ENCODE data around the gene KCNC3. TPM values are rescaled to one million over a fixed set of nuclear protein-coding genes. Genes with fewer than 3 reads are reported as not detected.
A peak's percentile ranks its signal among the peaks of the same experiment; 100 is the strongest.

The KCNC3 gene
- total RNA-seq, 2 donors from 2014 or later, result 8.6 to 10.7 TPM

- no peak overlapping the region for H3K27ac Mint-ChIP-seq
- H3K36me3 ChIP-seq (ENCODE audit: control insufficient read depth, insufficient read depth, low read length), result no peaks in the 10 kb centered on the region
- no peaks in the 10 kb centered on the region for H3K27me3 Mint-ChIP-seq (ENCODE audit: insufficient read depth)
- H3K4me1 ChIP-seq (ENCODE audit: control insufficient read depth, insufficient read depth, low read length), result no peaks in the 10 kb centered on the region
- H3K4me1 Mint-ChIP-seq, result no peaks in the 10 kb centered on the region
- H3K27me3 ChIP-seq (ENCODE audit: control insufficient read depth, insufficient read depth, low read length, poor library complexity, severe bottlenecking), result no peaks in the 10 kb centered on the region
- no peak overlapping the region for H3K4me3 Mint-ChIP-seq
- TF ChIP-seq CTCF (conservative IDR thresholded peaks at IDR 0.05), result peak; percentile 11
- H3K9ac ChIP-seq (ENCODE audit: extremely low read depth, low read length, poor library complexity, severe bottlenecking), result no peak overlapping the region
- whole genome bisulfite sequencing, 2 experiments (ENCODE audit: insufficient coverage in 1 of 2, insufficient read length in 1 of 2), result 68 to 90% methylated on average over 4 to 6 of the region's 6 CpGs
- H3K27ac ChIP-seq (ENCODE audit: low read depth, low read length), result no peak overlapping the region
- DNase-seq, result peak; percentile 61
- peaks cover 18% of the 10 kb centered on the region for H3K9me3 Mint-ChIP-seq
- no peak overlapping the region for H3K4me3 ChIP-seq (ENCODE audit: low read length)
- peaks cover 21% of the 10 kb centered on the region for H3K9me3 ChIP-seq (ENCODE audit: control insufficient read depth, low read length)
- H3K36me3 Mint-ChIP-seq (ENCODE audit: low read depth), result peaks cover 52% of the 10 kb centered on the region
These were observed 39.2 kb downstream of the KCNC3 start for GRCh38 chr19:50290011-50290410.

DNA sequence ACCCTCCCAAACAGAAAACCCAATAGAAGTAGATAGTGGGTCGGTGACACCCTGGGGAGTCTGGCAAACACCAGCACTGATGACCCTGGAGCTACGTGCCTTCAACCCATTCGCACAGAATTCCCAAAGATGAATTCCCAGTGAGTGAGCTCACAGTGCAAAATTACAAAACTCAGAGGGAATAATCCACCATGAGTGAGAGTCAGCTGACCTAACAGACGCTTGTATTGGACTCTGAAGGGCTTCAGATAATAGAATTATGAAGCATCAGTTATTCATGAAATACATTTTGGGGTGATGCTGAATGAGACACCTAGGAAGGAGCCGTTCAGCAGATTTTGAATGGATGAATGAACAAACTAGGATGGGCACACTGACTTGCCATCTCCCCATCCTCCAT, 40.2 kb downstream of the KCNC3 start:
- Mint-ChIP-seq H3K4me1 (no peaks in the 10 kb centered on the region), H3K36me3 (ENCODE audit: low read depth) (peaks cover 51% of the 10 kb centered on the region), H3K27me3 (ENCODE audit: insufficient read depth) (no peaks in the 10 kb centered on the region), H3K27ac (no peak overlapping the region), H3K4me3 (no peak overlapping the region), H3K9me3 (peaks cover 26% of the 10 kb centered on the region)
- Histone ChIP-seq H3K27ac (ENCODE audit: low read depth, low read length) (no peak overlapping the region), H3K27me3 (ENCODE audit: control insufficient read depth, insufficient read depth, low read length, poor library complexity, severe bottlenecking) (no peaks in the 10 kb centered on the region), H3K9ac (ENCODE audit: extremely low read depth, low read length, poor library complexity, severe bottlenecking) (no peak overlapping the region), H3K36me3 (ENCODE audit: control insufficient read depth, insufficient read depth, low read length) (no peaks in the 10 kb centered on the region), H3K9me3 (ENCODE audit: control insufficient read depth, low read length) (peaks cover 21% of the 10 kb centered on the region), H3K4me3 (ENCODE audit: low read length) (no peak overlapping the region), H3K4me1 (ENCODE audit: control insufficient read depth, insufficient read depth, low read length) (no peaks in the 10 kb centered on the region)
- no peak for TF ChIP-seq CTCF (conservative IDR thresholded peaks at IDR 0.05)
- WGBS, 2 experiments (ENCODE audit: insufficient coverage in 1 of 2, insufficient read length in 1 of 2), result 79 to 86% methylated on average over 4 to 5 of the region's 5 CpGs
- no peak for DNase-seq

GRCh38 chr19:50287331-50287730, 41.8 kb downstream of the KCNC3 start:
- H3K9me3 ChIP-seq (ENCODE audit: control insufficient read depth, low read length), result peaks cover 26% of the 10 kb centered on the region
- H3K9me3 Mint-ChIP-seq, result peaks cover 28% of the 10 kb centered on the region
- 84% methylated on average over 2 of the region's 2 CpGs; no CpG with 5 or more reads in 1 of the 2 experiments for WGBS, 2 experiments (ENCODE audit: insufficient coverage in 1 of 2, insufficient read length in 1 of 2)
- peaks cover 49% of the 10 kb centered on the region for H3K36me3 Mint-ChIP-seq (ENCODE audit: low read depth)
- no peak overlapping the region for H3K4me3 Mint-ChIP-seq
- DNase-seq, result no peak
- H3K36me3 ChIP-seq (ENCODE audit: control insufficient read depth, insufficient read depth, low read length), result no peaks in the 10 kb centered on the region
- TF ChIP-seq CTCF (conservative IDR thresholded peaks at IDR 0.05), result no peak
- no peaks in the 10 kb centered on the region for H3K27me3 Mint-ChIP-seq (ENCODE audit: insufficient read depth)
- H3K4me3 ChIP-seq (ENCODE audit: low read length), result no peak overlapping the region
- H3K4me1 Mint-ChIP-seq, result no peaks in the 10 kb centered on the region
- H3K4me1 ChIP-seq (ENCODE audit: control insufficient read depth, insufficient read depth, low read length), result no peaks in the 10 kb centered on the region
- H3K9ac ChIP-seq (ENCODE audit: extremely low read depth, low read length, poor library complexity, severe bottlenecking), result no peak overlapping the region
- no peak overlapping the region for H3K27ac ChIP-seq (ENCODE audit: low read depth, low read length)
- no peaks in the 10 kb centered on the region for H3K27me3 ChIP-seq (ENCODE audit: control insufficient read depth, insufficient read depth, low read length, poor library complexity, severe bottlenecking)
- no peak overlapping the region for H3K27ac Mint-ChIP-seq

Measured in endodermal cell (in vitro differentiated cells).